Neural cell (in vitro differentiated cells): ENCODE data around the gene CDH6.

ENCODE experiments used
- EP300 ChIP-seq: fragments of 450-650 bp; conservative IDR thresholded peaks from 2 replicates; pipeline ENCODE4 v1.6.1; 2014; ENCODE audit warnings: antibody characterized with exemption, mild to moderate bottlenecking, moderate library complexity; ENCODE audit not compliant: poor library complexity, severe bottlenecking
- EZH2 ChIP-seq: fragments of 200-600, 300-800 bp; shearing (Covaris generic), sonication (generic); IDR thresholded peaks from 2 replicates; pipeline ENCODE4 v1.6.1; 2014; ENCODE audit warnings: antibody characterized with exemption, low read length, borderline replicate concordance, mild to moderate bottlenecking; ENCODE audit not compliant: insufficient read depth, poor library complexity, severe bottlenecking
- POLR2AphosphoS5 ChIP-seq: IDR thresholded peaks from 2 replicates; pipeline ENCODE4 v1.6.1; 2012
- TF ChIP-seq, protein P1 (sequence below): fragments of 450-650 bp; IDR thresholded peaks from 2 replicates; pipeline ENCODE4 v1.5.1; 2014; ENCODE audit warnings: antibody characterized with exemption, mild to moderate bottlenecking, moderate library complexity; ENCODE audit not compliant: poor library complexity, severe bottlenecking
- TF ChIP-seq, protein P2 (sequence below): IDR thresholded peaks from 2 replicates; pipeline ENCODE4 v1.6.1; 2012; ENCODE audit warnings: borderline replicate concordance

DNA sequence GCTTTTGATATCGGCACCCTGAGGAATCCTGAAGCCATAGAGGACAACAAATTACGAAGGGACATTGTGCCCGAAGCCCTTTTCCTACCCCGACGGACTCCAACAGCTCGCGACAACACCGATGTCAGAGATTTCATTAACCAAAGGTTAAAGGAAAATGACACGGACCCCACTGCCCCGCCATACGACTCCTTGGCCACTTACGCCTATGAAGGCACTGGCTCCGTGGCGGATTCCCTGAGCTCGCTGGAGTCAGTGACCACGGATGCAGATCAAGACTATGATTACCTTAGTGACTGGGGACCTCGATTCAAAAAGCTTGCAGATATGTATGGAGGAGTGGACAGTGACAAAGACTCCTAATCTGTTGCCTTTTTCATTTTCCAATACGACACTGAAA lies 129.5 kb downstream of the CDH6 start:
- TF ChIP-seq, protein P1, sequence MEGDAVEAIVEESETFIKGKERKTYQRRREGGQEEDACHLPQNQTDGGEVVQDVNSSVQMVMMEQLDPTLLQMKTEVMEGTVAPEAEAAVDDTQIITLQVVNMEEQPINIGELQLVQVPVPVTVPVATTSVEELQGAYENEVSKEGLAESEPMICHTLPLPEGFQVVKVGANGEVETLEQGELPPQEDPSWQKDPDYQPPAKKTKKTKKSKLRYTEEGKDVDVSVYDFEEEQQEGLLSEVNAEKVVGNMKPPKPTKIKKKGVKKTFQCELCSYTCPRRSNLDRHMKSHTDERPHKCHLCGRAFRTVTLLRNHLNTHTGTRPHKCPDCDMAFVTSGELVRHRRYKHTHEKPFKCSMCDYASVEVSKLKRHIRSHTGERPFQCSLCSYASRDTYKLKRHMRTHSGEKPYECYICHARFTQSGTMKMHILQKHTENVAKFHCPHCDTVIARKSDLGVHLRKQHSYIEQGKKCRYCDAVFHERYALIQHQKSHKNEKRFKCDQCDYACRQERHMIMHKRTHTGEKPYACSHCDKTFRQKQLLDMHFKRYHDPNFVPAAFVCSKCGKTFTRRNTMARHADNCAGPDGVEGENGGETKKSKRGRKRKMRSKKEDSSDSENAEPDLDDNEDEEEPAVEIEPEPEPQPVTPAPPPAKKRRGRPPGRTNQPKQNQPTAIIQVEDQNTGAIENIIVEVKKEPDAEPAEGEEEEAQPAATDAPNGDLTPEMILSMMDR: no peak
- no peak for TF ChIP-seq EP300
- TF ChIP-seq EZH2: no peak
- TF ChIP-seq POLR2AphosphoS5: no peak
- TF ChIP-seq, protein P2, sequence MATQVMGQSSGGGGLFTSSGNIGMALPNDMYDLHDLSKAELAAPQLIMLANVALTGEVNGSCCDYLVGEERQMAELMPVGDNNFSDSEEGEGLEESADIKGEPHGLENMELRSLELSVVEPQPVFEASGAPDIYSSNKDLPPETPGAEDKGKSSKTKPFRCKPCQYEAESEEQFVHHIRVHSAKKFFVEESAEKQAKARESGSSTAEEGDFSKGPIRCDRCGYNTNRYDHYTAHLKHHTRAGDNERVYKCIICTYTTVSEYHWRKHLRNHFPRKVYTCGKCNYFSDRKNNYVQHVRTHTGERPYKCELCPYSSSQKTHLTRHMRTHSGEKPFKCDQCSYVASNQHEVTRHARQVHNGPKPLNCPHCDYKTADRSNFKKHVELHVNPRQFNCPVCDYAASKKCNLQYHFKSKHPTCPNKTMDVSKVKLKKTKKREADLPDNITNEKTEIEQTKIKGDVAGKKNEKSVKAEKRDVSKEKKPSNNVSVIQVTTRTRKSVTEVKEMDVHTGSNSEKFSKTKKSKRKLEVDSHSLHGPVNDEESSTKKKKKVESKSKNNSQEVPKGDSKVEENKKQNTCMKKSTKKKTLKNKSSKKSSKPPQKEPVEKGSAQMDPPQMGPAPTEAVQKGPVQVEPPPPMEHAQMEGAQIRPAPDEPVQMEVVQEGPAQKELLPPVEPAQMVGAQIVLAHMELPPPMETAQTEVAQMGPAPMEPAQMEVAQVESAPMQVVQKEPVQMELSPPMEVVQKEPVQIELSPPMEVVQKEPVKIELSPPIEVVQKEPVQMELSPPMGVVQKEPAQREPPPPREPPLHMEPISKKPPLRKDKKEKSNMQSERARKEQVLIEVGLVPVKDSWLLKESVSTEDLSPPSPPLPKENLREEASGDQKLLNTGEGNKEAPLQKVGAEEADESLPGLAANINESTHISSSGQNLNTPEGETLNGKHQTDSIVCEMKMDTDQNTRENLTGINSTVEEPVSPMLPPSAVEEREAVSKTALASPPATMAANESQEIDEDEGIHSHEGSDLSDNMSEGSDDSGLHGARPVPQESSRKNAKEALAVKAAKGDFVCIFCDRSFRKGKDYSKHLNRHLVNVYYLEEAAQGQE: no peak
